Natural killer cell (primary cell): ENCODE data around the gene LAMA4. TPM values are rescaled to one million over a fixed set of nuclear protein-coding genes. Genes with fewer than 3 reads are reported as not detected.

Experiments used
- ATAC-seq, 3 donors: fragments of 150-1000 bp in 2 of 3; fragments of 200-7000 bp in 1 of 3; cut with Tn5 transposase; 1 replicate in 1 of 3; 2 replicates in 2 of 3; pipeline ENCODE4 v1.10.0; 2021; ENCODE audit warnings: mild to moderate bottlenecking in 2 of 3, moderate library complexity in 2 of 3
- DNase-seq, 2 donors: peaks; one replicate each; pipeline versions ENCODE4 v3.0.0 to v3.0.0-alpha.2; 2013 to 2021; ENCODE audit warnings: mixed read lengths in 1 of 2
- H3K27ac ChIP-seq: one replicate; pipeline ENCODE4 v1.5.1; 2013; ENCODE audit warnings: mild to moderate bottlenecking, low read length
- H3K27me3 ChIP-seq: one replicate; pipeline ENCODE4 v1.6.1; 2013; ENCODE audit warnings: low read length; ENCODE audit not compliant: control insufficient read depth, insufficient read depth
- H3K36me3 ChIP-seq: one replicate; pipeline ENCODE4 v1.6.1; 2013; ENCODE audit warnings: low read length; ENCODE audit not compliant: control insufficient read depth, insufficient read depth
- H3K4me1 ChIP-seq: one replicate; pipeline ENCODE4 v1.6.1; 2013; ENCODE audit warnings: low read length; ENCODE audit not compliant: control insufficient read depth, insufficient read depth
- H3K4me3 ChIP-seq: one replicate; pipeline ENCODE4 v1.5.1; 2013; ENCODE audit warnings: low read length
- H3K9me3 ChIP-seq: one replicate; pipeline ENCODE4 v1.6.1; 2013; ENCODE audit warnings: low read length; ENCODE audit not compliant: control insufficient read depth, insufficient read depth
- H3K27ac Mint-ChIP-seq, 2 donors: one replicate each; pipeline ENCODE4 v1.8.0; 2022; ENCODE audit warnings: mild to moderate bottlenecking in 2 of 2, mixed read lengths in 2 of 2, moderate library complexity in 1 of 2
- H3K27me3 Mint-ChIP-seq, 2 donors: one replicate each; pipeline ENCODE4 v1.8.0; 2022; ENCODE audit warnings: low read depth in 2 of 2, mixed read lengths in 2 of 2
- H3K36me3 Mint-ChIP-seq: one replicate; pipeline ENCODE4 v1.8.0; 2022; ENCODE audit warnings: mixed read lengths
- H3K4me1 Mint-ChIP-seq, 2 donors: one replicate each; pipeline ENCODE4 v1.8.0; 2022; ENCODE audit warnings: mixed read lengths in 2 of 2
- H3K4me3 Mint-ChIP-seq: one replicate; pipeline ENCODE4 v1.8.0; 2022; ENCODE audit warnings: mild to moderate bottlenecking, moderate library complexity, mixed read lengths
- H3K9me3 Mint-ChIP-seq, 2 donors: one replicate each; pipeline ENCODE4 v1.8.0; 2022; ENCODE audit warnings: mixed read lengths in 2 of 2
- CTCF ChIP-seq: fragments of 200-600 bp; IDR thresholded peaks from one replicate; pipeline ENCODE4 v1.8.0; 2022; ENCODE audit warnings: antibody characterized with exemption
- WGBS: methylation state at CpG from one replicate; pipeline ENCODE4 v1.1.7; 2013; ENCODE audit warnings: missing lambda C conversion rate; ENCODE audit not compliant: insufficient coverage; 5-methylcytosine and 5-hydroxymethylcytosine counted together
- intact Hi-C: fragments of 100-400 bp; cut with micrococcal nuclease; formaldehyde crosslinking; loops from one replicate; pipeline ENCODE4 v1.14.2; 2022
- total RNA-seq, 4 donors: library from RNA; stranded (reverse); fragments of 120-200 nt in 1 of 4; gene quantifications; one replicate each; pipeline versions ENCODE4 v1.2.3 to v1.2.4, GENCODE V29; 2013 to 2022

Gene LAMA4
- total RNA-seq, 3 donors from 2014 or later (not counting 1 experiment from before 2014, with no cell fraction given): not detected

GRCh38 chr6:112249489-112249888 lies 4.9 kb downstream of the LAMA4 start:
- Mint-ChIP-seq H3K4me3 (no peak overlapping the region), H3K9me3 (no peaks in the 10 kb centered on the region), H3K27me3 (peaks cover 38 to 86% of the 10 kb centered on the region in 2 donors), H3K36me3 (no peaks in the 10 kb centered on the region), H3K27ac (no peak overlapping the region), H3K4me1 (peaks cover 13% of the 10 kb centered on the region in 2 donors)
- TF ChIP-seq CTCF: no peak
- intact Hi-C loops: no loop called here
- ATAC-seq (no peak), DNase-seq (no peak)
- H3K4me1 ChIP-seq: peaks cover 12% of the 10 kb centered on the region
- peaks cover 23% of the 10 kb centered on the region for H3K27me3 ChIP-seq
- no peaks in the 10 kb centered on the region for H3K36me3 ChIP-seq
- no peak overlapping the region for H3K27ac ChIP-seq
- H3K9me3 ChIP-seq: no peaks in the 10 kb centered on the region
- WGBS: 83% methylated on average over 2 of the region's 4 CpGs
- H3K4me3 ChIP-seq: no peak overlapping the region

- H3K36me3 Mint-ChIP-seq: no peaks in the 10 kb centered on the region
- Histone ChIP-seq H3K27me3 (peaks cover 5% of the 10 kb centered on the region), H3K4me3 (no peak overlapping the region), H3K27ac (no peak overlapping the region), H3K9me3 (no peaks in the 10 kb centered on the region), H3K4me1 (no peaks in the 10 kb centered on the region), H3K36me3 (no peaks in the 10 kb centered on the region)
- peaks cover 30 to 80% of the 10 kb centered on the region in 2 donors for H3K27me3 Mint-ChIP-seq
- ATAC-seq (no peak), DNase-seq (no peak)
- H3K9me3 Mint-ChIP-seq: no peaks in the 10 kb centered on the region
- TF ChIP-seq CTCF: no peak
- H3K27ac Mint-ChIP-seq: no peak overlapping the region
- intact Hi-C loops: no loop called here
- peaks cover under 1 to 3% of the 10 kb centered on the region in 2 donors for H3K4me1 Mint-ChIP-seq
- no peak overlapping the region for H3K4me3 Mint-ChIP-seq
- WGBS: 89% methylated on average over 5 of the region's 5 CpGs
Measured at GRCh38 chr6:112247275-112247674, 7.1 kb downstream of the LAMA4 start.

- DNase-seq (no peak), ATAC-seq (no peak)
- Histone ChIP-seq H3K36me3 (no peaks in the 10 kb centered on the region), H3K27me3 (peaks cover 3% of the 10 kb centered on the region), H3K4me3 (no peak overlapping the region), H3K9me3 (no peaks in the 10 kb centered on the region), H3K4me1 (no peaks in the 10 kb centered on the region), H3K27ac (no peak overlapping the region)
- Mint-ChIP-seq H3K27me3 (peaks cover 35 to 77% of the 10 kb centered on the region in 2 donors), H3K36me3 (no peaks in the 10 kb centered on the region), H3K27ac (no peak overlapping the region), H3K4me3 (no peak overlapping the region), H3K4me1 (peaks cover 6 to 7% of the 10 kb centered on the region in 2 donors), H3K9me3 (no peaks in the 10 kb centered on the region)
- no peak for TF ChIP-seq CTCF
- intact Hi-C loops: no loop called here
- WGBS: 100% methylated on average over 1 of the region's 5 CpGs
Measured at GRCh38 chr6:112245511-112246203, 8.7 kb downstream of the LAMA4 start.
